CD4-positive, alpha-beta T cell (primary cell): Measurements from ENCODE around the gene TRIM10. TPM values are rescaled to one million over a fixed set of nuclear protein-coding genes. Genes with fewer than 3 reads are reported as not detected.

Experiments
- ATAC-seq: fragments of 200-7000 bp; cut with Tn5 transposase; one replicate; pipeline ENCODE4 v1.10.0; 2022; ENCODE audit warnings: mild to moderate bottlenecking; ENCODE audit not compliant: poor library complexity
- CTCF ChIA-PET: fragments of 350-600 bp; sonication (Branson Sonifier 250); formaldehyde crosslinking; loops from one replicate; lab custom pipeline; 2021; ENCODE audit warnings: antibody characterized with exemption, inconsistent platforms; lab: Charles Lee
- POLR2A ChIA-PET: fragments of 350-600 bp; sonication (Branson Sonifier 250); formaldehyde crosslinking; loops from one replicate; lab custom pipeline; 2021; ENCODE audit warnings: antibody characterized with exemption, inconsistent platforms; lab: Charles Lee
- DNase-seq, 14 experiments: peaks; one replicate each; pipeline ENCODE4 v3.0.0-alpha.2; 2013 to 2020; ENCODE audit warnings: mixed read lengths in 2 of 14
- H3K27ac ChIP-seq, 2 donors: one replicate each; pipeline versions ENCODE4 v1.5.1 to v1.7.0; 2013; ENCODE audit warnings: low read length in 2 of 2, low read depth in 1 of 2, mild to moderate bottlenecking in 1 of 2
- H3K27me3 ChIP-seq, 2 experiments: 1 replicate in 1 of 2; 2 replicates in 1 of 2; pipeline versions ENCODE4 v1.6.1 to v1.7.0; 2013; ENCODE audit warnings: low read length in 2 of 2, control low read depth in 1 of 2, mild to moderate bottlenecking in 1 of 2, moderate library complexity in 1 of 2; ENCODE audit not compliant: insufficient read depth in 2 of 2, control insufficient read depth in 1 of 2
- H3K36me3 ChIP-seq: one replicate; pipeline ENCODE4 v1.6.1; 2013; ENCODE audit warnings: low read length, control low read depth; ENCODE audit not compliant: insufficient read depth
- H3K4me1 ChIP-seq: one replicate; pipeline ENCODE4 v1.6.1; 2013; ENCODE audit warnings: low read length, control low read depth; ENCODE audit not compliant: insufficient read depth
- H3K4me3 ChIP-seq: one replicate; pipeline ENCODE4 v1.5.1; 2013; ENCODE audit warnings: mild to moderate bottlenecking, low read length, moderate library complexity
- H3K9me3 ChIP-seq, 2 experiments: 1 replicate in 1 of 2; 2 replicates in 1 of 2; pipeline versions ENCODE4 v1.6.1 to v1.7.0; 2013; ENCODE audit warnings: low read length in 2 of 2, mild to moderate bottlenecking in 2 of 2, control low read depth in 1 of 2, moderate library complexity in 1 of 2; ENCODE audit not compliant: control insufficient read depth in 1 of 2, insufficient read depth in 1 of 2
- H3K27ac Mint-ChIP-seq: one replicate; pipeline ENCODE4 v1.8.0; 2020; ENCODE audit warnings: mixed read lengths
- H3K27me3 Mint-ChIP-seq: one replicate; pipeline ENCODE4 v1.8.0; 2021; ENCODE audit warnings: mixed read lengths
- H3K36me3 Mint-ChIP-seq: one replicate; pipeline ENCODE4 v1.8.0; 2021; ENCODE audit warnings: low read depth, mixed read lengths
- H3K4me1 Mint-ChIP-seq: one replicate; pipeline ENCODE4 v1.8.0; 2021; ENCODE audit warnings: low read depth, mixed read lengths
- H3K4me3 Mint-ChIP-seq: one replicate; pipeline ENCODE4 v1.8.0; 2020; ENCODE audit warnings: mild to moderate bottlenecking, mixed read lengths
- H3K9me3 Mint-ChIP-seq: one replicate; pipeline ENCODE4 v1.8.0; 2020; ENCODE audit warnings: mixed read lengths
- CTCF ChIP-seq: fragments of 200-600 bp; IDR thresholded peaks from one replicate; pipeline ENCODE4 v1.8.0; 2022; ENCODE audit warnings: antibody characterized with exemption, mild to moderate bottlenecking
- intact Hi-C, 2 experiments: fragments of 100-400 bp; cut with DNase I in 1 of 2; cut with micrococcal nuclease in 1 of 2; formaldehyde crosslinking; loops; one replicate each; pipeline versions ENCODE4 v1.15.1 to v1.9.0; 2023 to 2025; cut with DNase I, micrococcal nuclease
- total RNA-seq, 174 experiments: library from RNA in 2 of 174; stranded (reverse) in 2 of 174; gene quantifications; one replicate each; pipeline ENCODE4 v1.2.3 and lab custom pipeline; 2021 to 2026

TRIM10 gene
- total RNA-seq, 2 experiments from 2014 or later = not detected

GRCh38 chr6:30163918-30164654 lies 3.1 kb upstream of the TRIM10 start:
- TF ChIP-seq CTCF = no peak
- ATAC-seq = no peak
- intact Hi-C loops = no loop called here
- no peaks in the 10 kb centered on the region for H3K9me3 ChIP-seq
- Mint-ChIP-seq H3K27ac (no peak overlapping the region), H3K4me3 (no peak overlapping the region), H3K27me3 (peaks cover 27% of the 10 kb centered on the region), H3K4me1 (peaks cover 4% of the 10 kb centered on the region), H3K36me3 (no peaks in the 10 kb centered on the region), H3K9me3 (no peaks in the 10 kb centered on the region)
- no peak overlapping the region for H3K27ac ChIP-seq
- no peak for DNase-seq
- H3K27me3 ChIP-seq = peaks cover 0 to 7% of the 10 kb centered on the region in 2 experiments
- no peak overlapping the region for H3K4me3 ChIP-seq
- CTCF ChIA-PET = no interaction called here
- H3K4me1 ChIP-seq = peaks cover 8% of the 10 kb centered on the region
- POLR2A ChIA-PET = interaction anchor here (0.7 kb wide), 1 partner anchor 19 kb away, joined by 5 read pairs; no protein-coding TSS in a partner anchor
- no peaks in the 10 kb centered on the region for H3K36me3 ChIP-seq

- H3K27me3 Mint-ChIP-seq = peaks cover 27% of the 10 kb centered on the region
- ChIA-PET CTCF (no interaction called here), POLR2A (no interaction called here)
- TF ChIP-seq CTCF = no peak
- DNase-seq = peak in 4 of 14 experiments; percentile 10 to 55 (median 32)
- Histone ChIP-seq H3K4me3 (no peak within 1 kb of the TSS), H3K4me1 (peaks cover 8% of the 10 kb centered on the region), H3K27me3 (peaks cover 0 to 7% of the 10 kb centered on the region in 2 experiments), H3K27ac (no peak within 1 kb of the TSS), H3K9me3 (no peaks in the 10 kb centered on the region), H3K36me3 (no peaks in the 10 kb centered on the region)
- no peak for ATAC-seq
- no peaks in the 10 kb centered on the region for H3K9me3 Mint-ChIP-seq
- intact Hi-C loops = no loop called here
- H3K4me1 Mint-ChIP-seq = peaks cover 4% of the 10 kb centered on the region
- no peak within 1 kb of the TSS for H3K4me3 Mint-ChIP-seq
- no peaks in the 10 kb centered on the region for H3K36me3 Mint-ChIP-seq
- no peak within 1 kb of the TSS for H3K27ac Mint-ChIP-seq
Measured at GRCh38 chr6:30163090-30163917, 2.3 kb upstream of the TRIM10 start, which contains the start of gene TRIM15. Gene TRIM15, plus strand, starts transcription at chr6:30163546. Its CDS starts 139 bp downstream, at chr6:30163685.

- Histone ChIP-seq H3K4me3 (no peak overlapping the region), H3K36me3 (no peaks in the 10 kb centered on the region), H3K27ac (no peak overlapping the region), H3K4me1 (peaks cover 8% of the 10 kb centered on the region), H3K27me3 (peaks cover 0 to 7% of the 10 kb centered on the region in 2 experiments), H3K9me3 (no peaks in the 10 kb centered on the region)
- Mint-ChIP-seq H3K9me3 (no peaks in the 10 kb centered on the region), H3K27me3 (peaks cover 25% of the 10 kb centered on the region), H3K36me3 (no peaks in the 10 kb centered on the region), H3K4me1 (peaks cover 4% of the 10 kb centered on the region), H3K4me3 (no peak overlapping the region), H3K27ac (no peak overlapping the region)
- ATAC-seq = no peak
- POLR2A ChIA-PET = no interaction called here
- CTCF ChIA-PET = no interaction called here
- no peak for TF ChIP-seq CTCF
- no peak for DNase-seq
- intact Hi-C loops = no loop called here
Measured at GRCh38 chr6:30162265-30163089, 1.5 kb upstream of the TRIM10 start.
